HG02981 (cell line): ENCODE results near the gene ZSCAN5B.
"Not testable (repeated sequence)": the region's sequence is repeated elsewhere in the genome, so short reads cannot be mapped to it uniquely, and the experiment has no call there.

Experiments used
- ATAC-seq: cut with Tn5 transposase; IDR thresholded peaks from one replicate; pipeline ENCODE4 v1.9.1; 2021; ENCODE audit warnings: mild to moderate bottlenecking, moderate library complexity; ENCODE audit not compliant: unreplicated experiment

Gene ZSCAN5B, protein sequence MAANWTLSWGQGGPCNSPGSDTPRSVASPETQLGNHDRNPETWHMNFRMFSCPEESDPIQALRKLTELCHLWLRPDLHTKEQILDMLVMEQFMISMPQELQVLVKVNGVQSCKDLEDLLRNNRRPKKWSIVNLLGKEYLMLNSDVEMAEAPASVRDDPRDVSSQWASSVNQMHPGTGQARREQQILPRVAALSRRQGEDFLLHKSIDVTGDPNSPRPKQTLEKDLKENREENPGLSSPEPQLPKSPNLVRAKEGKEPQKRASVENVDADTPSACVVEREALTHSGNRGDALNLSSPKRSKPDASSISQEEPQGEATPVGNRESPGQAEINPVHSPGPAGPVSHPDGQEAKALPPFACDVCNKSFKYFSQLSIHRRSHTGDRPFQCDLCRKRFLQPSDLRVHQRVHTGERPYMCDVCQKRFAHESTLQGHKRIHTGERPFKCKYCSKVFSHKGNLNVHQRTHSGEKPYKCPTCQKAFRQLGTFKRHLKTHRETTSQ

DNA sequence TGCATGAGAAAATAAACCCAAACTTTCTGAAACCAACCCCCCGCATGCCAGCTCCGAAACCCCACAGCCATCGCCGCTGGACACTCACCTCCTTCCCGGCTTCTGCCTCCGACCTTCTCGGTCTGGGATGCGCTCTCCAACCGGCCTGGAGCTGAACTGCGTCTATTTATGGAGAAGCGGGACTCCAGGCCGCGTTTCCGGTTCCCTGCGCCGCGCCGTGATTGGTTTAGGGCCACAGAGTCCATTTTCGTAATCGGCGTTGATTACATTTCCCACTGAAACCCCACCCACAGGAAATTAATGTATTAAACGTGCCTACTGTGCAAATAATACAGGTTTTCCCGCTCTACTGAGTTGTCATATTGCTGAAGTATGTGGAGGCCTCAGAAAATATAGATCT is at the start of gene ZSCAN5B:
TSS of gene ZSCAN5B (minus strand) at position 138 of the 400 bp plus-strand sequence. CDS start 4,731 bp downstream, outside the sequence.
- ATAC-seq: not testable (repeated sequence)

DNA sequence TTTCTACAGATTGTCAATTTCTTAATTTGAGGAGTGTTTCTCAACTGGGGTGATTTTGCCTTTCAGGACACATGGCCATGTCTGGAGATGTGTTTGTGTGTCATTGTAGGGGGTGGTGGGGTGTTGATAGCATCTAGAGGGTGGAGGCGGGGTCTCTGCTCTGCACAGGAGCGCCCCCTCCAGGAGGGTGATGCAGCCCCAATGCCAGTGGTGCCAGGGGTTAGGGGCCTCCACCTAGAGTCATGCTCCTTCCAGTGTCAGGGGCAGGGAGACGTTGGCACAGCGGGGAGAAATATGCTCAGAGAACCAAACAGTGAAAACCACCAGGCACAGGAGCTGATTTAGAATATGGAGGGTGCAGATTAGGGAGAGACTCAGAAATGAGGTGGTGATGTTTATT is 48.2 kb upstream of the ZSCAN5B start:
- ATAC-seq: not testable (repeated sequence)

DNA sequence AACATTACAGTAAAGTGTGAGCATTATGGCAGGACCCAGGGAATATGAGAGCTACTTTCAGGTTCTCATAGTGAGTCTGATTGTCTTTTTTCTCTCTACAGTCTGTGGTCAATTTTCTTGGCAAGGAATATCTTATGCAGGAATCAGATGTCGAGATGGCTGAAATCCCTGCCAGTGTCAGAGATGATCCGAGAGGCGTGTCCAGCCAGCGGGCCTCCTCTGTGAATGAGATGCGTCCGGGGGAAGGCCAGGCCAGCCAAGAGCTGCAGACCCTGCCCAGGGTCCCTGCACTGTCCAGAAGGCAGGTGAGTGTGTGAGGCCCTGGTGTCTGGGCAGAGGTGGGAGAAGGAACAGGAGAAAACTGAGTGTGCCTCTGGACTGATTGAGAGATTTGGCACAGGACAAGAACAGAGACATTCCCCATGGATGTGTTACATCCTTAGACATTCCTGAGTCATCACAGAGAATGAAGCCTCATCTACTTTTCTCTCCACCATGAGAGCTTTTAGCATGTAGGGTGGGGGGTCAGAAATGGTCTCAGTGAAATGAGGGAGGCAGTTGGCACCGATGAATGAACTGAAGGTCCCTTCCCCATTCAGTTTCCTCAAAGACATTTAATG is 47.6 kb upstream of the ZSCAN5B start:
- ATAC-seq: no peak

DNA sequence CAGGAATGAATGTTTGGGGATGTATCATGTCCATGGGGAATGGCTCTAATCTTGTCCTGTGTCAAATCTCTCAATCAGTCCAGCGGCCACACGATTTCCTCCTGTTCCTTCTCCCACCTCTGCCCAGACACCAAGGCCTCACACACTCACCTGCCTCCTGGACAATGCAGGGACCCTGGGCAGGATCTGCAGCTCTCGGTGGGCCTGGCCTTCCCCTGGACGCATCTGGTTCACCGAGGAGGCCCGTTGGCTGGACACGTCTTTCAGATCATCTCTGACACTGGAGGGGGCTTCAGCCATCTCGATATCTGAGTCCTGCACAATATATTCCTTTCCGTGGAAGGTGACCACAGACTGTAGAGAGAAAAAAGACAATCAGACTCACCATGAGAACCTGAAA is 25.9 kb upstream of the ZSCAN5B start:
- ATAC-seq: no peak

DNA sequence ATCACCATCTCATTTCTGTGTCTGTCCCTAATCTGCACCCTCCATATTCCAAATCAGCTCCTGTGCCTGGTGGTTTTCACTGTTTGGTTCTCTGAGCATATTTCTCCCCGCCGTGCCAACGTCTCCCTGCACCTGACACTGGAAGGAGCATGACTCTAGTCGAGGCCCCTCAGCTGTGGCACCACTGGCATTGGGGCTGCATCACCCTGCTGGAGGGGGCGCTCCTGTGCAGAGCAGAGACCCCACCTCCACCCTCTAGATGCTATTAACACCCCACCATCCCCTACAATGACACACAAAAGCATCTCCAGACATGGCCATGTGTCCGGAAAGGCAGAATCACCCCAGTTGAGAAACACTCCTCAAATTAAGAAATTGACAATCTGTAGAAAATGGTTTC is 25.3 kb upstream of the ZSCAN5B start:
- ATAC-seq: no peak

DNA sequence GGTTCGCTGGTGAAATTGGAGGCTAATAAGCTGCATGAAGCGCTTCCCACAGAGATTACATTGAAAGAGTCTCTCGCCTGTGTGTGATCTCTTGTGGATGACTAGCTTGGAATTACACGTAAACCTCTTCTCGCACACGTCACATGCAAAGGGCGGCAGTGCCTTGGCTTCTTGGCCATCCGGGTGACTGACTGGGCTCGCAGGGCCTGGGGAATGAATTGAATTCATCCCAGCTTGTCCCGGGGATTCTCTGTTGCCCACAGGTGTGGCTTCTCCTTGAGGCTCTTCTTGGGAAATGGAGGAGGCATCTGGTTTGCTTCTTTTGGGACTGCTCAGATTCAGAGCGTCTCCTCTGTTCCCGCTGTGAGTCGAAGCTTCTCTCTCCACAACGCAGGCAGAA is 24.3 kb upstream of the ZSCAN5B start:
- ATAC-seq: no peak

DNA sequence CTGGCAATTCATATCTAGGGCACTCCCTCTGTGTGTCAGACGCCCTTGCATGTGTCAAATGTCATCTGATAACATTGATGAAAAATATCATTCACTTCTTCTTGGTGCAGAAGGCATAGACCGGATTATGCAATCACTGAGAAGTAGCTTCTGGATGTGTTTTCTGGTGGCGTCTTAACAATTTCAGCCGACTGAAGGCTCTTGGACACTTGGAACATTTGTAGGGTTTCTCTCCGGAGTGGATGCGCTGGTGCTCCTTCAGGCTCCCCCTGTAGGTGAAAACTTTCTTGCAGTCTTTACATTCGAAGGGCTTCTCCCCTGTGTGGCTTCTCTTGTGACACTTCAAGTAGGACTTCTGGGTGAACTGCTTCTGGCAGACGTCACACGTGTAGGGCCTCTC is 23.9 kb upstream of the ZSCAN5B start:
- not testable (repeated sequence) for ATAC-seq

DNA sequence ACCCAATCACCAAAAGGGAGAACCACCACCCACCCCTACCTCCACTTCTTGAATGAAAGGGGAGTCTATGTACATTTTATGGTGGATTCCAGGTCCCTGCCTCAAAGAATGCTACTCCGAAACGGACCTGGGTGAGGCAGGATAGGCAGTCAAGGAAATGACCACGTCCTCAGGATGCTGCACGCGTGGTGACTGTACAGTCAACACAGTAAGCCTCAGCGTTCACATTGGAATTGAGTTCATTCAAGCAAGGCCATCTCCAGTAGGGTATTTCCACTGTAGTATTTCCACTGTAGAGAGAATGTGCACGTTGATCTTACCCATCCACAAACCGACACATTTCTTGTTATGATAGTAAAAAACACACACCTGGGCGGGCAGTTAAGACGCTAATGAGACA is 21.4 kb upstream of the ZSCAN5B start:
- ATAC-seq: no peak

DNA sequence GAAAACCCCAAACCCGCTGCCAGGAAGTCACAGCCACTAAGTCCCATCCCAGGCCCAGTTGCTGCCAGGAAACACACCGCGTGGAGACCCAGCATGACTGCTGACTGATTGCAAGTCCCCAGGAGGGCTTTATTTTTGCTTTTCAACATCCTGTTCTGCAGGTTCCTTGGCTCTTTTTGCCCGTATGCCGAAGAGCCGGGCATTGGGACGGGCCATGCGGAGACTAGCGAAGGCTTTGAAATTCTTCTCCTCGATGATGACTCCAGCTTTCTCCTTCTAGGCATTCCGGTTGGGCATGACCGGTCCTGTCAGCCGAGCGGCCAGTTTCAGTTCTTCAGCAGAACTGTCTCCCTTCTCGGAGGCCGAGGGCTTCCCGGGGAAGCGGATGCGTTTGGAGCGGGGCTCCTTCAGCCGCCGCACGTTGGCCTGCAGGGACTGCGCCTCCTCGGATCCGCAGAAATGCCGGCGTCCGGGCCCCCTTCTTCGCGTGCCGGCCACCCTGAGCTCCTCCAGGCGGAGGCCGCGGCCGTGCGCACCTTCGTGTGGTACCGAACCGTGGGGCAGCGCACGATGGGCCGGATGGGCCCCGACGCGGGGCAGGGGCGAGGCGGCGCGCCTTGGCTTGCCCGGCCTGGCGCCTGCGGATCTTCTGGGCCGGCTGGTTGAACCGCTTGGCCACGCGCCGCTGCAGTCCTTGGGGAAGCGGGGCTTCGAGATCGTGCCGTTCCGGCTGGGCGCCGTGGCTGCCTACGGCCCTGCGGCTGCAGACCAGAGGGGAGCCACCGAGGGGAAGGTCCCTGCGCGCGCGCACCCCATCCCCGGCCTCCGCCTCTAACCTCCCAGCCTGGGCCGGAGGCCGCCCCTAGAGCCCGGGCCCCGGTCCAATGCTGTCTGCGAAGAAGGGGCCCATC is 19.7 kb upstream of the ZSCAN5B start:
- ATAC-seq: no peak

DNA sequence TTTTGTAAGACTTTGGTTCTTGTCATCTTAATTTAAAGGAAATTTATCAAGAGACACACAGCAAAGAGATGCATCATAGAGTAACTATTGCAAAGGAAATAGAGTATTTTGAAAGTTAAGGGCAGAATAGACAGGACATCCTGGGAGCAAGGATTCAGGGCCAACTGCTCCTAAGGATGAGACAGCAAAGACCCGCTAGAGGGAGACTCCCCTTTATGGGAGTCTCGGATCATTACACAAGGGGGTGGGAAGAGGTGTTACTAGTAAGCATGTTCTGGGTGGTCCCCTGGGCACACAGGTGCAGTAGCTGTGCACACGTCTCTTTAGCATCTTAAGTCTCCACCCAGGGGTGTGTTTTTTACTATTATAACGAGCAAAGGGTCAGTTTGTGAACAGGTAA is 14.1 kb upstream of the ZSCAN5B start:
- ATAC-seq: no peak

DNA sequence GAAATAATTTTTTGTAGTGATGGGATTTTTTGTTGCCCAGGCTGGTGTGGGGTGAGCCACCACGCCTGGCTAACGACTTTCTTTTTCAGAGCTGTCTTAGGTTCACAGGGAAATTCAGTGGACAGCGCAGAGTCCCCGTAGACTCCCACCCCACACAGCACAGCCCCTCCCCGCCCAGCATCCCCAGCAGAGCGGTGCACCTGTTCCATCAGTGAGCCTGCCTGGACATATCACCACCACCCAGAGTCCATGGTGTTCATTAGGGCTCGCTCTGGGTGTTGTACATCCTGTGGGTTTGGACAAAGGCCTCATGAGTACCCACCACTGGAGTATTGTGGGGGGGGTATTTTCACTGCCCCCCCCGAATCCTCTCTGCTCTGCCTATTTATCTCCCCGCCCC is 12.5 kb upstream of the ZSCAN5B start:
- ATAC-seq: not testable (repeated sequence)

DNA sequence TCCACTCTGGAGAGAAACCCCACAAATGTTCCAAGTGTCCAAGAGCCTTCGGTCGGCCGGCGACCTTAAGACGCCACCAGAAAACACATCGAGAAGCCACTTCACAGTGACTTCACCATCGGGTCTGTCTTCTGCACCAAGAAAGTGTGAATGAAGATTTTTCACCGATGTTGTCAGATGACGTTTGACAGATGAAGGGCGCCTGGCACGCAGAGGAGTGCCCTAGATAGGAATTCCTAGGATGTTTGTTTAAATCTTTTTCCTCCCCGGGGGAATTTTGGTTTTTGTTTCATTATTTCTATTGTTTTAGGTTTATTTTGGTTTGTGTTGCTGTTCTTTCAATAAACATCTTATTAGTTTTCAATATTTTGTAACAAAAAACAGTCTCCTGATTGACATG is 11.5 kb upstream of the ZSCAN5B start:
- no peak for ATAC-seq

DNA sequence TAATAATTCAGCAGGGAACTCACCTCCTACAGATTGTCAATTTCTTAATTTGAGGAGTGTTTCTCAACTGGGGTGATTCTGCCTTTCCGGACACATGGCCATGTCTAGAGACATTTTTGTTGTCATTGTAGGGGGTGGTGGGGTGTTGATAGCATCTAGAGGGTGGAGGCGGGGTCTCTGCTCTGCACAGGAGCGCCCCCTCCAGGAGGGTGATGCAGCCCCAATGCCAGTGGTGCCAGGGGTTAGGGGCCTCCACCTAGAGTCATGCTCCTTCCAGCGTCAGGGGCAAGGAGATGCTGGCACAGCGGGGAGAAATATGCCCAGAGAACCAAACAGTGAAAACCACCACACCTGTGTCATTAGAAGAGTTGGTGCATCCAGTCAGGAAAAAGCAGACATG is 10.0 kb upstream of the ZSCAN5B start:
- not testable (repeated sequence) for ATAC-seq

DNA sequence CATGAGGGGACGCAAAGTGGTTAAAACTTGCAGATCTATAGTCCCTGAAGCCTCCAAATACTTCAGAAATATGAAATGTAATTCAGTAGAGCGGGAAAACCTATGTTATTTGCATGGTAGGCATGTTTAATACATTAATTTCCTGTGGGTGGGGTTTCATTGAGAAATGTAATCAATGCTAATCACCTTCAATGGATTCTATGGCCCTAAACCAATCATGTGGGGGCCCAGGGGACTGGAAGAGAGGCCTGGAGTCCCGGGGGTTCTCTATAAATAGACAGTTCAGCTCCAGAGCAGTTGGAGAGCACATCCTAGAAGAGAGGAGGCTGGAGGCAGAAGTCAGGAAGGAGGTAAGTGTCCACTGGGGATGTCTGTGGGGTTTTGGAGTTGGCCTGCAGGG is 4.4 kb upstream of the ZSCAN5B start, which contains the start of gene ZSCAN5C:
TSS of gene ZSCAN5C (plus strand) at position 301 of the 400 bp plus-strand sequence. CDS start 3,641 bp downstream, outside the sequence.
- ATAC-seq: no peak

DNA sequence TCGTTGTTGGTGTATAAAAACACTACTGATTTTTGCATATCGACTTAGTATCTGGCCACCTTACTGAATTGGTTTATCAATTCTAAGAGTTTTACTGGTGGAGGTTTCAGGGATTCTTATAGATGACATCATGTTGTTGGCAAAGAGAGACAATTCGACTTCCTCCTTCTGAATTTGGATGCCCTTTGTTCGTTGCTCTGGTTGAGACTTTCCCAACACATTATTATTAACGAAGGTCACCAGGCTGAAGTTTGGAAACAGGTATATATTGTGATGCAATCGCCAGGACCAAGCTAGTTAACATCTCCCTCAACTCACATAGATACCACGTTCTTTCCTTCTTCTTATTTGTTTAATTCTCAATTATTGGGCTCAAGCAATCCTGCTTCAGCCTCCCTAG is 2.1 kb upstream of the ZSCAN5B start:
- no peak for ATAC-seq

DNA sequence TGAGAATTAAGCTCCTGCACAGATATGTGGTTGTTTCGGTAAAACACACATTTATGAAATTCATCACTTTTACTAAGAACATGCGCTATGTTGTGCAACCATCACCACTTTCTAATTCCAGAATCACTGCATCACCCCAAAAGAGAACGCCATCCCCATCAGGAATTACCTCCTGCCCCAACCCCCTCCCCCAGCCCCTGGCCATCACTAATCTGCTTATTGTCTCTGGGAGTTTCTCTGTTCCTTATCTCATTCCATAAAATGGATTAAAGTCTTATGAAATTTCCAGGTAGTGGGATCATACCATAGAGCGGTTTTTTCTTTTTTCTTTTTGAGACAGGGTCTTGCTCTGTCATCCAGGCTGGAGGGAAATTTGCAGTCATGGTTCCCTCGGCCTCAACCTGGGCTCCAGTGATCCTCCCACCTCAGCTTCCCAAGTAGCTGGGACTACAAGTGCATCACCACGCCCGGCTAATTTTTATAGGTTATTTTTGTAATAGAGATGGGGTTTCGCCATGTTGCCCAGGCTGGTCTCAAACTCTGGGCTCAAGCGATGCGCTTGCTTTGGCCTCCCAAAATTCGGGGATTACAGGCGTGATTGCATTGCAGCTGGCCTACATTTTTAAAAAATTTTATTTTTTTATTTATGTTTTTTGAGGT is 3.5 kb downstream of the ZSCAN5B start:
- no peak for ATAC-seq

DNA sequence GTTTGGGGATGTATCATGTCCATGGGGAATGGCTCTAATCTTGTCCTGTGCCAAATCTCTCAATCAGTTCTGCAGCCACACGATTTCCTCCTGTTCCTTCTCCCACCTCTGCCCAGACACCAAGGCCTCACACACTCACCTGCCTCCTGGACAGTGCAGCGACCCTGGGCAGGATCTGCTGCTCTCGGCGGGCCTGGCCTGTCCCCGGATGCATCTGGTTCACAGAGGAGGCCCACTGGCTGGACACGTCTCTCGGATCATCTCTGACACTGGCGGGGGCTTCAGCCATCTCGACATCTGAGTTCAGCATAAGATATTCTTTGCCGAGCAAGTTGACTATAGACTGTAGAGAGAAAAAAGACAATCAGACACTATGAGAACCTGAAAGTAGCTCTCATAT is 5.9 kb downstream of the ZSCAN5B start:
- no peak for ATAC-seq

DNA sequence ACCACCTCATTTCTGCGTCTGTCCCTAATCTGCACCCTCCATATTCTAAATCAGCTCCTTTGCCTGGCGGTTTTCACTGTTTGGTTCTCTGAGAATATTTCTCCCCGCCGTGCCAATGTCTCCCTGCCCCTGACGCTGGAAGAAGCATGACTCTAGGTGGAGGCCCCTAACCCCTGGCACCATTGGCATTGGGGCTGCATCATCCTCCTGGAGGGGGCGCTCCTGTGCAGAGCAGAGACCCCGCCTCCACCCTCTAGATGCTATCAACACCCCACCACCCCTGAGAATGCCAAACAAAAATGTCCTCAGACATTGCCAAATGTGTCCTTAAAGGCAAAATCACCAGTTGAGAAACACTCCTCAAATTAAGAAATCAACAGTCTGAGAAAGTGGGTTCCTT is 6.5 kb downstream of the ZSCAN5B start:
- no peak for ATAC-seq

DNA sequence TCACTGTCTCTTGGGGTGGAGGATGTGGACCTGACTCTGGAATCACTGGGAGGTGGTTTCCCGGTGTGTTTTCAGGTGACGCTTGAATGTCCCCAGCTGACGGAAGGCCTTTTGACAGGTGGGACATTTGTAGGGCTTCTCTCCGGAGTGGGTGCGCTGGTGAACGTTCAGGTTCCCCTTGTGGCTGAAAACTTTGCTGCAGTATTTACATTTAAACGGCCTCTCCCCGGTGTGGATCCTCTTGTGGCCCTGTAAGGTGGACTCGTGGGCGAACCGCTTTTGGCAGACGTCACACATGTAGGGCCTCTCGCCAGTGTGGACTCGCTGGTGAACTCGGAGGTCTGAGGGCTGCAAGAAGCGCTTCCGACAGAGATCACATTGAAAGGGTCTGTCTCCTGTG is 7.8 kb downstream of the ZSCAN5B start:
- ATAC-seq: no peak

DNA sequence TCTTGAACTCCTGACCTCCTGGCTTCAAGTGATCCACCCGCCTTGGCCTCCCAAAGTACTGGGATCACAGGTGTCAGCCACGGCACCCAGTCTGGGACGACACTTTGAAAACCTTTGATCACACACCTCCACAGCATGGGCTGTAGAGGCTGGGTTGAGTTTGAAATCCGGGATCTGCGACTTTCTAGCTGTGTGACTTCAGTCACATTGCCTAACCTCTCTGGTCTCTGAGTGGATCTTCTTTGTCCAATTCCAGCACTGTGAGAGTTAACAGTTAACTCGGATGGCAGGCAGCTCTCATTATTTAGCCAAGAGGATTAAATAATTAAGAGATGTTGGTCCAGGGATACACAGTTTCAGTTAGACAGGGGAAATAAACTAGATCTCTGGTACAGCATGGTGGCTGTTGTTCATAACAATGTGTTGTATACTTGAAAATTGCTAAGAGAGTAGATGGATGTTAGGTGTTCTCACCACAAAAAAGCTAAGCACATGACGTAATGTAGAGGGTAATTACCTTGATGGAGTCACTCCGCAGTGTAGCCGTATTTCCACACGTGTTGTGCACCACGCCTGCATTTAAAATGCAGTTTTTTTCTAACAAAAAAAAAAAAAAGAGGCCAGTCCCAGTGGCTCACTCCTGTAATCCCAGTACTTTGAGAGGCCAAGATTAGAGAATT is 19.9 kb downstream of the ZSCAN5B start:
- ATAC-seq: no peak
